ENCODE results near the gene PKN2.

DNA sequence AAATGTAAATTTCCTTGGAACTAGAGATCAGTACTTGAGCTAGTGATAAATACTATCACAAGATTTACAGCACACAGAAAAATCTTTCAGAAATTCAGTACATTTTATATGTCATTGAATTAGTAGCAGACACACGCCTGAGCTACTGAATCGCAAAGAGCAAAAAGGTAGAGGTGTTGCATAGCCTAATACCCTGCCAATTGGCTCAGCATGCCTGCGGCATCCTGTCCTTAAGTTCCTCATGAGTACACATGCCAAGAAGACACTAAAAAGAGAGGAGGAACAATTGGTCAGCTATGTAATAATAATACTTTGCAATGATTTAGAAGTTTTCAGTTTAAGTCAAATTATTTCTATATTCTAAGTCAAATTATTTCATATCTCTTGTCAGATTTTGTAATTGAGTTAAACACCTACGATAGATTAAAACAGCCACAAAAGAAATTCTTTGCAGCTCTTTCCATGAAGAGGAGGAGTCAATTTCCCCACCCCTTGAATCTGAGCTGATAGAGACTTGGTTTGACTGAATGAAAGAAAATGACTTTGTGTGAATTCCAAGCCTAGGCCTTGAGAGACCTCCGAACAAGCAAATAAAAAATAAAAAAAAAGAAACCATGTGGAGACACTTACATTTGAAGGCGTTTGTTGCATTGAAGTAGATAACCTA is 36.2 kb upstream of the PKN2 start:
- TF ChIP-seq EZH2 (IDR thresholded peaks at IDR 0.05) (no peak), POLR2AphosphoS5 (IDR thresholded peaks at IDR 0.05; ENCODE audit: borderline replicate concordance, low read depth, low read length) (no peak), FOXP2 (optimal IDR thresholded peaks at IDR 0.05; ENCODE audit: control extremely low read depth, extremely low read length, insufficient read depth) (no peak)

Measured in SK-N-MC (cell line).